ENCODE data around the gene KCP. TPM values are rescaled to one million over a fixed set of nuclear protein-coding genes. Genes with fewer than 3 reads are reported as not detected.

The KCP gene
- polyA plus RNA-seq, 1 of the 3 experiments (the other 2 are of a cell fraction), result not detected

DNA sequence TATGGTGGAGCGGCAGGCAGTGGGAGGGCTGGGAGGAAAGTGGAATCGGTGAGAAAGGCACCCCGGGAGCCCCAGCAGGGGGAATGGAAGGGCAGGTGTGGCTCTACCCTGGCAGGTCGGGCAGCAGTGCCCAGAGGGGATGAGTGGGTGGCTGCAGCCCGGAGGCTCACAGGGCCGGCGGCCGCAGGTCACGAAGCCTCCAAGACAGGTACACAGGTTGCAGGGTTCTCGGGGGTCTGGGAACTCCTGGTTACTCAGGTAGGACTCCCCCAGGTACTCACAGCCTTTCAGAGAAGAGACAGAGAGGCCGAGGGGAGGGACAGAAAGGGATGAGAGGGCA is 21.8 kb downstream of the KCP start:
- Histone ChIP-seq H3F3A (replicated peaks; ENCODE audit: insufficient read depth) (no peaks in the 10 kb centered on the region), H4K20me1 (ENCODE audit: insufficient read depth) (no peaks in the 10 kb centered on the region), H3K9ac (no peak overlapping the region), H3K36me3 (replicated peaks in 1 of 2; ENCODE audit: control insufficient read depth in 1 of 2, insufficient read depth in 2 of 2, low read length in 1 of 2) (no peaks in the 10 kb centered on the region), H3K4me3 (ENCODE audit: low read depth in 2 of 2, low read length in 1 of 2) (no peak overlapping the region), H3K27ac (ENCODE audit: low read depth in 2 of 2, low read length in 1 of 2) (no peak overlapping the region), H2AFZ (ENCODE audit: low read depth) (no peak overlapping the region), H3K4me2 (no peak overlapping the region), H3K79me2 (ENCODE audit: insufficient read depth) (no peaks in the 10 kb centered on the region), H3K9me2 (no peaks in the 10 kb centered on the region), H3K4me1 (ENCODE audit: control insufficient read depth in 1 of 2, insufficient read depth in 2 of 2, low read depth in 1 of 2, low read length in 1 of 2) (no peaks in the 10 kb centered on the region; a peak in 1 of 4 replicates), H3K9me3 (no peaks in the 10 kb centered on the region), H3K27me3 (ENCODE audit: insufficient read depth) (peaks cover 14% of the 10 kb centered on the region; the same call in 1 of the 2 replicates)
- ChIA-PET CTCF (interaction anchor here (0.5 to 2.1 kb wide), 3 partner anchors 8 to 491 kb away, joined by 3 to 11 read pairs (median 9); no protein-coding TSS in a partner anchor), POLR2A (no interaction called here)
- WGBS (ENCODE audit: low lambda C conversion rate), result 72% methylated on average over 11 of the region's 11 CpGs
- TF ChIP-seq, protein P1, sequence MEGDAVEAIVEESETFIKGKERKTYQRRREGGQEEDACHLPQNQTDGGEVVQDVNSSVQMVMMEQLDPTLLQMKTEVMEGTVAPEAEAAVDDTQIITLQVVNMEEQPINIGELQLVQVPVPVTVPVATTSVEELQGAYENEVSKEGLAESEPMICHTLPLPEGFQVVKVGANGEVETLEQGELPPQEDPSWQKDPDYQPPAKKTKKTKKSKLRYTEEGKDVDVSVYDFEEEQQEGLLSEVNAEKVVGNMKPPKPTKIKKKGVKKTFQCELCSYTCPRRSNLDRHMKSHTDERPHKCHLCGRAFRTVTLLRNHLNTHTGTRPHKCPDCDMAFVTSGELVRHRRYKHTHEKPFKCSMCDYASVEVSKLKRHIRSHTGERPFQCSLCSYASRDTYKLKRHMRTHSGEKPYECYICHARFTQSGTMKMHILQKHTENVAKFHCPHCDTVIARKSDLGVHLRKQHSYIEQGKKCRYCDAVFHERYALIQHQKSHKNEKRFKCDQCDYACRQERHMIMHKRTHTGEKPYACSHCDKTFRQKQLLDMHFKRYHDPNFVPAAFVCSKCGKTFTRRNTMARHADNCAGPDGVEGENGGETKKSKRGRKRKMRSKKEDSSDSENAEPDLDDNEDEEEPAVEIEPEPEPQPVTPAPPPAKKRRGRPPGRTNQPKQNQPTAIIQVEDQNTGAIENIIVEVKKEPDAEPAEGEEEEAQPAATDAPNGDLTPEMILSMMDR (IDR thresholded peaks at IDR 0.05), result no peak
- TF ChIP-seq SMC3 (IDR thresholded peaks at IDR 0.05; ENCODE audit: low read depth, low read length) (no peak), FOXJ3 (CRISPR knock-in tag; IDR thresholded peaks at IDR 0.05) (no peak), TEAD4 (IDR thresholded peaks at IDR 0.05; ENCODE audit: borderline replicate concordance, insufficient read depth) (no peak), TCF12 (IDR thresholded peaks at IDR 0.05) (no peak), NRF1 (IDR thresholded peaks at IDR 0.05; ENCODE audit: low read depth, low read length) (no peak), YY1 (IDR thresholded peaks at IDR 0.05; ENCODE audit: low read depth) (no peak)
- no peak for DNase-seq

- H3K4me3 ChIP-seq (ENCODE audit: low read depth in 2 of 2, low read length in 1 of 2), result no peak overlapping the region
- no peaks in the 10 kb centered on the region; a peak in 1 of 4 replicates for H3K4me1 ChIP-seq (ENCODE audit: control insufficient read depth in 1 of 2, insufficient read depth in 2 of 2, low read depth in 1 of 2, low read length in 1 of 2)
- H3K9ac ChIP-seq, result no peak overlapping the region
- peaks cover 14% of the 10 kb centered on the region; the same call in 1 of the 2 replicates for H3K27me3 ChIP-seq (ENCODE audit: insufficient read depth)
- H4K20me1 ChIP-seq (ENCODE audit: insufficient read depth), result no peaks in the 10 kb centered on the region
- no peak overlapping the region for H3K4me2 ChIP-seq
- WGBS (ENCODE audit: low lambda C conversion rate), result 64% methylated on average over 7 of the region's 7 CpGs
- no peak for DNase-seq
- H3K9me2 ChIP-seq, result no peaks in the 10 kb centered on the region
- no peak for TF ChIP-seq GABPA (IDR thresholded peaks at IDR 0.05; ENCODE audit: low read depth)
- no peak for TF ChIP-seq FOXM1 (IDR thresholded peaks at IDR 0.05; ENCODE audit: low read depth)
- no peak for TF ChIP-seq TCF12 (IDR thresholded peaks at IDR 0.05)
- TF ChIP-seq RAD21 (IDR thresholded peaks at IDR 0.05; ENCODE audit: low read length), result no peak
- TF ChIP-seq, protein P1 (IDR thresholded peaks at IDR 0.05), result no peak
- TF ChIP-seq, protein P2, sequence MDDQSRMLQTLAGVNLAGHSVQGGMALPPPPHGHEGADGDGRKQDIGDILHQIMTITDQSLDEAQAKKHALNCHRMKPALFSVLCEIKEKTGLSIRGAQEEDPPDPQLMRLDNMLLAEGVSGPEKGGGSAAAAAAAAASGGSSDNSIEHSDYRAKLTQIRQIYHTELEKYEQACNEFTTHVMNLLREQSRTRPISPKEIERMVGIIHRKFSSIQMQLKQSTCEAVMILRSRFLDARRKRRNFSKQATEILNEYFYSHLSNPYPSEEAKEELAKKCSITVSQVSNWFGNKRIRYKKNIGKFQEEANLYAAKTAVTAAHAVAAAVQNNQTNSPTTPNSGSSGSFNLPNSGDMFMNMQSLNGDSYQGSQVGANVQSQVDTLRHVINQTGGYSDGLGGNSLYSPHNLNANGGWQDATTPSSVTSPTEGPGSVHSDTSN (IDR thresholded peaks at IDR 0.05), result no peak
- TF ChIP-seq SMC3 (IDR thresholded peaks at IDR 0.05; ENCODE audit: low read depth, low read length), result no peak
- no peak for TF ChIP-seq POLR2AphosphoS5 (IDR thresholded peaks at IDR 0.05; ENCODE audit: low read depth, low read length)
- no peak for TF ChIP-seq CHD2 (IDR thresholded peaks at IDR 0.05; ENCODE audit: low read length, partially characterized antibody)
- no peak for TF ChIP-seq FOXJ3 (CRISPR knock-in tag; IDR thresholded peaks at IDR 0.05)
- no peak for TF ChIP-seq TEAD4 (IDR thresholded peaks at IDR 0.05; ENCODE audit: borderline replicate concordance, insufficient read depth)
- TF ChIP-seq, protein P3, sequence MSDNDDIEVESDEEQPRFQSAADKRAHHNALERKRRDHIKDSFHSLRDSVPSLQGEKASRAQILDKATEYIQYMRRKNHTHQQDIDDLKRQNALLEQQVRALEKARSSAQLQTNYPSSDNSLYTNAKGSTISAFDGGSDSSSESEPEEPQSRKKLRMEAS (IDR thresholded peaks at IDR 0.05; ENCODE audit: low read depth), result no peak
- TF ChIP-seq GATA2 (CRISPR knock-in tag; IDR thresholded peaks at IDR 0.05), result no peak
- no peak for TF ChIP-seq RXRA (IDR thresholded peaks at IDR 0.05; ENCODE audit: borderline replicate concordance, low read depth)
- TF ChIP-seq FOSL2 (IDR thresholded peaks at IDR 0.05; ENCODE audit: borderline replicate concordance, low read depth), result no peak
- TF ChIP-seq, protein P4, sequence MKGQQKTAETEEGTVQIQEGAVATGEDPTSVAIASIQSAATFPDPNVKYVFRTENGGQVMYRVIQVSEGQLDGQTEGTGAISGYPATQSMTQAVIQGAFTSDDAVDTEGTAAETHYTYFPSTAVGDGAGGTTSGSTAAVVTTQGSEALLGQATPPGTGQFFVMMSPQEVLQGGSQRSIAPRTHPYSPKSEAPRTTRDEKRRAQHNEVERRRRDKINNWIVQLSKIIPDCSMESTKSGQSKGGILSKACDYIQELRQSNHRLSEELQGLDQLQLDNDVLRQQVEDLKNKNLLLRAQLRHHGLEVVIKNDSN (IDR thresholded peaks at IDR 0.05; ENCODE audit: borderline replicate concordance, low read depth), result no peak
- TF ChIP-seq MEF2A (IDR thresholded peaks at IDR 0.05; ENCODE audit: borderline replicate concordance, low read depth), result no peak
- no peak for TF ChIP-seq ELF1 (IDR thresholded peaks at IDR 0.05)
- POLR2A ChIA-PET, result no interaction called here
- H3K27ac ChIP-seq (ENCODE audit: low read depth in 2 of 2, low read length in 1 of 2), result no peak overlapping the region
- CTCF ChIA-PET, result interaction anchor here (2.0 to 2.1 kb wide), 2 partner anchors 8 to 203 kb away, joined by 9 to 11 read pairs; no protein-coding TSS in a partner anchor
- H3K79me2 ChIP-seq (ENCODE audit: insufficient read depth), result no peaks in the 10 kb centered on the region
- H3K9me3 ChIP-seq, result no peaks in the 10 kb centered on the region
- no peaks in the 10 kb centered on the region for H3F3A ChIP-seq (replicated peaks; ENCODE audit: insufficient read depth)
- H2AFZ ChIP-seq (ENCODE audit: low read depth), result no peak overlapping the region
- H3K36me3 ChIP-seq (replicated peaks in 1 of 2; ENCODE audit: control insufficient read depth in 1 of 2, insufficient read depth in 2 of 2, low read length in 1 of 2), result no peaks in the 10 kb centered on the region
Observed at GRCh38 chr7:128888039-128888755, 22.3 kb downstream of the KCP start.

Measured in SK-N-SH (cell line).